Measurements from ENCODE around the gene RNF115. TPM values are rescaled to one million over a fixed set of nuclear protein-coding genes. Genes with fewer than 3 reads are reported as not detected.

Gene RNF115
- polyA plus RNA-seq, 2 of the 4 experiments (the other 2 are of a cell fraction): 8.5 to 18.8 TPM

GRCh38 chr1:145788580-145788979 is 35.3 kb downstream of the RNF115 start (continued):
- no peak for TF ChIP-seq ELK1 (IDR thresholded peaks at IDR 0.05; ENCODE audit: low read depth, low read length)

DNA sequence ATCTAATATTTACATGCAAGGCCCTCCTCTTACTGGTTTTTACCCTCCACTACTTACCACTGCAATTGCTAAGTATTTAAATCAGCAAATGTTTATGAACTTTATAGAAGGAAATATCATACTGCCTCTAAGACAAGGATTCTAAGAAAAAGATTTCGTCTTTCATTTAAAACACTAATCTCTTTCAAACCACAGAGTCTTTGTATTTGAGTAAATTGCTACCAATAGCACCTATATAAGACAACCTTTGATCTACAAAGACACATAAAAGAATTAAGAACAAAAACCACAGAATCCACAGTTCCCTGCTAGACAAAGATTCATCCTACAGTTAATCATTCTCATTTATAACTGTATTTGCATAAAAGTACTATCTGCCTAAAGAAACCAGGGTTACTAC is 37.6 kb downstream of the RNF115 start:
- peaks cover 57% of the 10 kb centered on the region for H3K4me1 ChIP-seq
- POLR2A ChIA-PET: no interaction called here
- H3K4me2 ChIP-seq: peak overlapping the region; percentile 64
- DNase-seq (ENCODE audit: low read depth in 1 of 2, low spot score in 1 of 2) (no peak), FAIRE-seq (no peak), ATAC-seq (no peak)
- TF ChIP-seq ATOH8 (CRISPR knock-in tag; IDR thresholded peaks at IDR 0.05; ENCODE audit: low read depth) (no peak), CEBPB (IDR thresholded peaks at IDR 0.05) (no peak), ZC3H11A (IDR thresholded peaks at IDR 0.05) (no peak), MAFK (IDR thresholded peaks at IDR 0.05; ENCODE audit: partially characterized antibody) (no peak), E2F6 (IDR thresholded peaks at IDR 0.05; ENCODE audit: borderline replicate concordance, low read depth) (no peak), PHF8 (IDR thresholded peaks at IDR 0.05; ENCODE audit: borderline replicate concordance, low read depth) (no peak), FOXS1 (CRISPR knock-in tag; IDR thresholded peaks at IDR 0.05) (no peak), USF2 (IDR thresholded peaks at IDR 0.05) (no peak), NFE2L2 (conservative IDR thresholded peaks at IDR 0.05; ENCODE audit: low read length) (no peak), ZFP36 (IDR thresholded peaks at IDR 0.05; ENCODE audit: borderline replicate concordance, partially characterized antibody) (no peak), ZSCAN20 (CRISPR knock-in tag; IDR thresholded peaks at IDR 0.05) (no peak), HOXB13 (CRISPR knock-in tag; IDR thresholded peaks at IDR 0.05; ENCODE audit: low read depth) (no peak), KDM5A (IDR thresholded peaks at IDR 0.05) (no peak), RFX5 (IDR thresholded peaks at IDR 0.05) (no peak)
- TF ChIP-seq, protein P1, sequence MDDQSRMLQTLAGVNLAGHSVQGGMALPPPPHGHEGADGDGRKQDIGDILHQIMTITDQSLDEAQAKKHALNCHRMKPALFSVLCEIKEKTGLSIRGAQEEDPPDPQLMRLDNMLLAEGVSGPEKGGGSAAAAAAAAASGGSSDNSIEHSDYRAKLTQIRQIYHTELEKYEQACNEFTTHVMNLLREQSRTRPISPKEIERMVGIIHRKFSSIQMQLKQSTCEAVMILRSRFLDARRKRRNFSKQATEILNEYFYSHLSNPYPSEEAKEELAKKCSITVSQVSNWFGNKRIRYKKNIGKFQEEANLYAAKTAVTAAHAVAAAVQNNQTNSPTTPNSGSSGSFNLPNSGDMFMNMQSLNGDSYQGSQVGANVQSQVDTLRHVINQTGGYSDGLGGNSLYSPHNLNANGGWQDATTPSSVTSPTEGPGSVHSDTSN (IDR thresholded peaks at IDR 0.05): no peak
- TF ChIP-seq, protein P2, sequence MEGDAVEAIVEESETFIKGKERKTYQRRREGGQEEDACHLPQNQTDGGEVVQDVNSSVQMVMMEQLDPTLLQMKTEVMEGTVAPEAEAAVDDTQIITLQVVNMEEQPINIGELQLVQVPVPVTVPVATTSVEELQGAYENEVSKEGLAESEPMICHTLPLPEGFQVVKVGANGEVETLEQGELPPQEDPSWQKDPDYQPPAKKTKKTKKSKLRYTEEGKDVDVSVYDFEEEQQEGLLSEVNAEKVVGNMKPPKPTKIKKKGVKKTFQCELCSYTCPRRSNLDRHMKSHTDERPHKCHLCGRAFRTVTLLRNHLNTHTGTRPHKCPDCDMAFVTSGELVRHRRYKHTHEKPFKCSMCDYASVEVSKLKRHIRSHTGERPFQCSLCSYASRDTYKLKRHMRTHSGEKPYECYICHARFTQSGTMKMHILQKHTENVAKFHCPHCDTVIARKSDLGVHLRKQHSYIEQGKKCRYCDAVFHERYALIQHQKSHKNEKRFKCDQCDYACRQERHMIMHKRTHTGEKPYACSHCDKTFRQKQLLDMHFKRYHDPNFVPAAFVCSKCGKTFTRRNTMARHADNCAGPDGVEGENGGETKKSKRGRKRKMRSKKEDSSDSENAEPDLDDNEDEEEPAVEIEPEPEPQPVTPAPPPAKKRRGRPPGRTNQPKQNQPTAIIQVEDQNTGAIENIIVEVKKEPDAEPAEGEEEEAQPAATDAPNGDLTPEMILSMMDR (IDR thresholded peaks at IDR 0.05): no peak
- peak overlapping the region; percentile 32 to 75; a peak in 4 of 6 replicates for H3K27ac ChIP-seq
- CTCF ChIA-PET: no interaction called here
- WGBS (ENCODE audit: missing lambda C conversion rate): 94% methylated on average over 1 of the region's 1 CpG
- no peaks in the 10 kb centered on the region for H3K9me3 ChIP-seq
- no peak overlapping the region for H3K4me3 ChIP-seq

DNA sequence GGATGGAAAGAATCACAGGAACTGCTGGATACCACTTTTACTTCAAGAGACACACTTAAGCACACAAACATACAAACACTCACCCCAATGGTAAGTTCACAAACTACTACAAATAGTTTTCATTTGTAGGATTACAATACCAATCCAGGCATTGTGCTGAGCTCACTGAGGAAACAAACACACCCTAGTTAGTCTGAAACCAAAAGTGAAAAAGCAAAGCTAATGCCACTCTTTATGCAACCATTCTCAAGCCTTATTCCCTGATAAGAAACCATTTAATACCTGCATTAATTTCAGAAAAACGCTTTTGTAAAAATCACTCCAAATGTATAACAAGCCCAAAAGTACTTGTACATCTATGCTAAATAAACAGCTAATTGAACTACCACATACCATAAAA is 38.3 kb downstream of the RNF115 start:
- ChIA-PET CTCF (no interaction called here), POLR2A (no interaction called here)
- Histone ChIP-seq H3K4me2 (peak overlapping the region; percentile 64), H3K4me3 (no peak overlapping the region), H3K9me3 (no peaks in the 10 kb centered on the region), H3K4me1 (peaks cover 64% of the 10 kb centered on the region), H3K27ac (peak overlapping the region; percentile 32 to 75; a peak in 5 of 6 replicates)
- 2% methylated on average over 1 of the region's 1 CpG for WGBS (ENCODE audit: missing lambda C conversion rate)
- TF ChIP-seq, protein P2 (IDR thresholded peaks at IDR 0.05): no peak
- no peak for TF ChIP-seq ZFP36 (IDR thresholded peaks at IDR 0.05; ENCODE audit: borderline replicate concordance, partially characterized antibody)
- TF ChIP-seq MAFK (IDR thresholded peaks at IDR 0.05; ENCODE audit: partially characterized antibody): no peak
- TF ChIP-seq, protein P3, sequence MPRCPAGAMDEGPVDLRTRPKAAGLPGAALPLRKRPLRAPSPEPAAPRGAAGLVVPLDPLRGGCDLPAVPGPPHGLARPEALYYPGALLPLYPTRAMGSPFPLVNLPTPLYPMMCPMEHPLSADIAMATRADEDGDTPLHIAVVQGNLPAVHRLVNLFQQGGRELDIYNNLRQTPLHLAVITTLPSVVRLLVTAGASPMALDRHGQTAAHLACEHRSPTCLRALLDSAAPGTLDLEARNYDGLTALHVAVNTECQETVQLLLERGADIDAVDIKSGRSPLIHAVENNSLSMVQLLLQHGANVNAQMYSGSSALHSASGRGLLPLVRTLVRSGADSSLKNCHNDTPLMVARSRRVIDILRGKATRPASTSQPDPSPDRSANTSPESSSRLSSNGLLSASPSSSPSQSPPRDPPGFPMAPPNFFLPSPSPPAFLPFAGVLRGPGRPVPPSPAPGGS (IDR thresholded peaks at IDR 0.05): no peak
- no peak for TF ChIP-seq EHMT2 (IDR thresholded peaks at IDR 0.05; ENCODE audit: low read depth)
- TF ChIP-seq KDM5A (IDR thresholded peaks at IDR 0.05): no peak
- no peak for TF ChIP-seq FOSL2 (IDR thresholded peaks at IDR 0.05)
- no peak for TF ChIP-seq FOSL2 (CRISPR knock-in tag; IDR thresholded peaks at IDR 0.05)
- TF ChIP-seq SMC3 (IDR thresholded peaks at IDR 0.05): no peak
- TF ChIP-seq CHD2 (IDR thresholded peaks at IDR 0.05; ENCODE audit: low read length, partially characterized antibody): no peak
- TF ChIP-seq FOXS1 (CRISPR knock-in tag; IDR thresholded peaks at IDR 0.05): no peak
- no peak for TF ChIP-seq MAX (IDR thresholded peaks at IDR 0.05)
- DNase-seq (ENCODE audit: low read depth in 1 of 2, low spot score in 1 of 2) (peak in 1 of 2 experiments; percentile 46), FAIRE-seq (no peak), ATAC-seq (peak in 1 of 2 experiments; percentile 52; a peak in 3 of 6 replicates)

All from A549 (cell line).